ENCODE measurements around the gene PLBD2. TPM values are rescaled to one million over a fixed set of nuclear protein-coding genes. Genes with fewer than 3 reads are reported as not detected.
A peak's percentile ranks its signal among the peaks of the same experiment; 100 is the strongest.

PLBD2 gene
- total and polyA plus RNA-seq, 9 of the 15 experiments (the other 6 are each of a cell fraction or from before 2014, with no cell fraction given): 2.4 to 37.4 (median 6.0) TPM

GRCh38 chr12:113422030-113422885 is 63.9 kb downstream of the PLBD2 start, which contains the start of gene SDSL (continued):
- TF ChIP-seq, protein P1, sequence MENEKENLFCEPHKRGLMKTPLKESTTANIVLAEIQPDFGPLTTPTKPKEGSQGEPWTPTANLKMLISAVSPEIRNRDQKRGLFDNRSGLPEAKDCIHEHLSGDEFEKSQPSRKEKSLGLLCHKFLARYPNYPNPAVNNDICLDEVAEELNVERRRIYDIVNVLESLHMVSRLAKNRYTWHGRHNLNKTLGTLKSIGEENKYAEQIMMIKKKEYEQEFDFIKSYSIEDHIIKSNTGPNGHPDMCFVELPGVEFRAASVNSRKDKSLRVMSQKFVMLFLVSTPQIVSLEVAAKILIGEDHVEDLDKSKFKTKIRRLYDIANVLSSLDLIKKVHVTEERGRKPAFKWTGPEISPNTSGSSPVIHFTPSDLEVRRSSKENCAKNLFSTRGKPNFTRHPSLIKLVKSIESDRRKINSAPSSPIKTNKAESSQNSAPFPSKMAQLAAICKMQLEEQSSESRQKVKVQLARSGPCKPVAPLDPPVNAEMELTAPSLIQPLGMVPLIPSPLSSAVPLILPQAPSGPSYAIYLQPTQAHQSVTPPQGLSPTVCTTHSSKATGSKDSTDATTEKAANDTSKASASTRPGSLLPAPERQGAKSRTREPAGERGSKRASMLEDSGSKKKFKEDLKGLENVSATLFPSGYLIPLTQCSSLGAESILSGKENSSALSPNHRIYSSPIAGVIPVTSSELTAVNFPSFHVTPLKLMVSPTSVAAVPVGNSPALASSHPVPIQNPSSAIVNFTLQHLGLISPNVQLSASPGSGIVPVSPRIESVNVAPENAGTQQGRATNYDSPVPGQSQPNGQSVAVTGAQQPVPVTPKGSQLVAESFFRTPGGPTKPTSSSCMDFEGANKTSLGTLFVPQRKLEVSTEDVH (IDR thresholded peaks at IDR 0.05; ENCODE audit: low read depth, partially characterized antibody): peak; percentile 41
- TF ChIP-seq NFATC3 (IDR thresholded peaks at IDR 0.05) (no peak), PTRF (tag; IDR thresholded peaks at IDR 0.05) (no peak), ZNF121 (CRISPR knock-in tag; conservative IDR thresholded peaks at IDR 0.05) (no peak), PPARD (CRISPR knock-in tag; IDR thresholded peaks at IDR 0.05) (no peak), HNRNPUL1 (IDR thresholded peaks at IDR 0.05; ENCODE audit: low read length) (no peak), BRD9 (IDR thresholded peaks at IDR 0.05; ENCODE audit: low read depth, partially characterized antibody) (peak; percentile 39), CTBP1 (IDR thresholded peaks at IDR 0.05; ENCODE audit: borderline replicate concordance) (peak; percentile 86), ETV5 (CRISPR knock-in tag; IDR thresholded peaks at IDR 0.05; ENCODE audit: low read depth) (0 out of 2 replicates have a peak, but pooled peaks have one; percentile 59), RBM22 (IDR thresholded peaks at IDR 0.05; ENCODE audit: low read depth, low read length, poor library complexity, severe bottlenecking) (no peak), TEAD1 (CRISPR knock-in tag; IDR thresholded peaks at IDR 0.05) (peak; percentile 15 to 21; a peak in 1 of 4 replicates), PML (IDR thresholded peaks at IDR 0.05; ENCODE audit: low read length) (peak; percentile 75; the same call in 1 of the 2 replicates), ZNF239 (CRISPR knock-in tag; IDR thresholded peaks at IDR 0.05) (0 out of 2 replicates have a peak, but pooled peaks have one; percentile 30), TCF7 (IDR thresholded peaks at IDR 0.05; ENCODE audit: borderline replicate concordance) (peak; percentile 64; the same call in 1 of the 2 replicates), SREBF1 (IDR thresholded peaks at IDR 0.05; ENCODE audit: borderline replicate concordance, low read depth, low read length) (no peak), RCOR1 (IDR thresholded peaks at IDR 0.05; ENCODE audit: borderline replicate concordance in 1 of 2, low read depth in 2 of 2, low read length in 2 of 2) (peak in 1 of 2 experiments; percentile 69; a peak in 2 of 4 replicates), SIN3A (IDR thresholded peaks at IDR 0.05; ENCODE audit: borderline replicate concordance in 2 of 2, control insufficient read depth in 1 of 2, low read depth in 2 of 2, low read length in 2 of 2) (peak in 1 of 2 experiments; percentile 7; a peak in 2 of 4 replicates)
- TF ChIP-seq, protein P2, sequence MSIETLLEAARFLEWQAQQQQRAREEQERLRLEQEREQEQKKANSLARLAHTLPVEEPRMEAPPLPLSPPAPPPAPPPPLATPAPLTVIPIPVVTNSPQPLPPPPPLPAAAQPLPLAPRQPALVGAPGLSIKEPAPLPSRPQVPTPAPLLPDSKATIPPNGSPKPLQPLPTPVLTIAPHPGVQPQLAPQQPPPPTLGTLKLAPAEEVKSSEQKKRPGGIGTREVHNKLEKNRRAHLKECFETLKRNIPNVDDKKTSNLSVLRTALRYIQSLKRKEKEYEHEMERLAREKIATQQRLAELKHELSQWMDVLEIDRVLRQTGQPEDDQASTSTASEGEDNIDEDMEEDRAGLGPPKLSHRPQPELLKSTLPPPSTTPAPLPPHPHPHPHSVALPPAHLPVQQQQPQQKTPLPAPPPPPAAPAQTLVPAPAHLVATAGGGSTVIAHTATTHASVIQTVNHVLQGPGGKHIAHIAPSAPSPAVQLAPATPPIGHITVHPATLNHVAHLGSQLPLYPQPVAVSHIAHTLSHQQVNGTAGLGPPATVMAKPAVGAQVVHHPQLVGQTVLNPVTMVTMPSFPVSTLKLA (conservative IDR thresholded peaks at IDR 0.05): peak in 1 of 2 experiments; percentile 67; a peak in 2 of 4 replicates
- TF ChIP-seq, protein P3, sequence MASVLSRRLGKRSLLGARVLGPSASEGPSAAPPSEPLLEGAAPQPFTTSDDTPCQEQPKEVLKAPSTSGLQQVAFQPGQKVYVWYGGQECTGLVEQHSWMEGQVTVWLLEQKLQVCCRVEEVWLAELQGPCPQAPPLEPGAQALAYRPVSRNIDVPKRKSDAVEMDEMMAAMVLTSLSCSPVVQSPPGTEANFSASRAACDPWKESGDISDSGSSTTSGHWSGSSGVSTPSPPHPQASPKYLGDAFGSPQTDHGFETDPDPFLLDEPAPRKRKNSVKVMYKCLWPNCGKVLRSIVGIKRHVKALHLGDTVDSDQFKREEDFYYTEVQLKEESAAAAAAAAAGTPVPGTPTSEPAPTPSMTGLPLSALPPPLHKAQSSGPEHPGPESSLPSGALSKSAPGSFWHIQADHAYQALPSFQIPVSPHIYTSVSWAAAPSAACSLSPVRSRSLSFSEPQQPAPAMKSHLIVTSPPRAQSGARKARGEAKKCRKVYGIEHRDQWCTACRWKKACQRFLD (CRISPR knock-in tag; IDR thresholded peaks at IDR 0.05): peak; percentile 35

Data from K562 (cell line).